Epithelial cell of proximal tubule (primary cell): ENCODE results near the gene CALHM5. TPM values are rescaled to one million over a fixed set of nuclear protein-coding genes. Genes with fewer than 3 reads are reported as not detected.

Source experiments
- DNase-seq: peaks from one replicate; pipeline ENCODE4 v3.0.0-alpha.2; 2011; ENCODE audit warnings: low read depth
- H3K4me3 ChIP-seq: 2 replicates; pipeline ENCODE4 v1.5.1; 2011; ENCODE audit warnings: low read depth, mild to moderate bottlenecking, low read length
- total RNA-seq: library from RNA; depleted of rRNA; stranded (reverse); fragments of >200 nt; gene quantifications from 2 replicates; pipeline ENCODE4 v1.2.3, GENCODE V29; 2015
- TF ChIP-seq, protein P1 (sequence below): conservative IDR thresholded peaks from 2 replicates; pipeline ENCODE4 v1.5.1; 2012; ENCODE audit warnings: low read depth, mild to moderate bottlenecking, low read length

The CALHM5 gene
- total RNA-seq, 1 donor from 2014 or later: 0.12 TPM

DNA sequence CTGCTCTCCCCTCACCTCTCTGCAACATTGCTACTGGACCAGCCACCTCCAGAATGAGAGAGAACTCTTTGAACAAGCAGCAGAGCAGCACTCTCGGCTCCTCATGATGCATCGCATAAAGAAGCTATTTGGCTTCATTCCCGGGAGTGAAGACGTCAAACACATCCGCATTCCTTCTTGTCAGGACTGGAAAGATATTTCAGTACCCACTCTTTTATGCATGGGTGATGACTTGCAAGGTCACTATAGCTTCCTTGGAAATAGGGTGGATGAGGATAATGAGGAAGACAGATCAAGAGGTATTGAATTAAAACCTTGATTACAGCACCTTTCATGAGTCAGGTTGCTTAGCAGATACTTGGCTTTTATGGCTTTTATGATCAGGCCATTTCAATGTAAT lies 46.5 kb downstream of the CALHM5 start:
- TF ChIP-seq, protein P1, sequence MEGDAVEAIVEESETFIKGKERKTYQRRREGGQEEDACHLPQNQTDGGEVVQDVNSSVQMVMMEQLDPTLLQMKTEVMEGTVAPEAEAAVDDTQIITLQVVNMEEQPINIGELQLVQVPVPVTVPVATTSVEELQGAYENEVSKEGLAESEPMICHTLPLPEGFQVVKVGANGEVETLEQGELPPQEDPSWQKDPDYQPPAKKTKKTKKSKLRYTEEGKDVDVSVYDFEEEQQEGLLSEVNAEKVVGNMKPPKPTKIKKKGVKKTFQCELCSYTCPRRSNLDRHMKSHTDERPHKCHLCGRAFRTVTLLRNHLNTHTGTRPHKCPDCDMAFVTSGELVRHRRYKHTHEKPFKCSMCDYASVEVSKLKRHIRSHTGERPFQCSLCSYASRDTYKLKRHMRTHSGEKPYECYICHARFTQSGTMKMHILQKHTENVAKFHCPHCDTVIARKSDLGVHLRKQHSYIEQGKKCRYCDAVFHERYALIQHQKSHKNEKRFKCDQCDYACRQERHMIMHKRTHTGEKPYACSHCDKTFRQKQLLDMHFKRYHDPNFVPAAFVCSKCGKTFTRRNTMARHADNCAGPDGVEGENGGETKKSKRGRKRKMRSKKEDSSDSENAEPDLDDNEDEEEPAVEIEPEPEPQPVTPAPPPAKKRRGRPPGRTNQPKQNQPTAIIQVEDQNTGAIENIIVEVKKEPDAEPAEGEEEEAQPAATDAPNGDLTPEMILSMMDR: no peak
- DNase-seq: peak; percentile 95

DNA sequence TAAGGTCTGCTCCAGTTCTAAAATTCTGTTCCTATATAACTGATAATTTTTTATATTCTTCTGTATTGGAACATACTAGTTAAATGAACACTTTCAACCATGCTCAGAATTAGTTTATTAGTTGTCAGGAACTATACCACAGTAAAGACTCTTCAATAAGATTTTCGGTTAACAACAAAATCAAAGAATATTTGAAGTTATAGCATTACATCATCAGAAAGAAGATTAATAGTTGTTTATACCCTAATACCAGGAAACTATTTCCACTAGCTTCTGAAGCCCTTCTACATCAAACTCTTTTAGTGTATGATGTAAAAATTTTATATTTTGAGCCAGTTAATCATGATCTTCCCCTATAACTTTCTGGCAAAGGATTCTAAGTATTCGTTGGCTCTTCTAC lies 48.7 kb downstream of the CALHM5 start:
- no peak for DNase-seq
- TF ChIP-seq, protein P1: no peak
- no peak overlapping the region for H3K4me3 ChIP-seq

More for the DNA sequence above, 46.5 kb downstream of the CALHM5 start:
- H3K4me3 ChIP-seq: no peak overlapping the region

DNA sequence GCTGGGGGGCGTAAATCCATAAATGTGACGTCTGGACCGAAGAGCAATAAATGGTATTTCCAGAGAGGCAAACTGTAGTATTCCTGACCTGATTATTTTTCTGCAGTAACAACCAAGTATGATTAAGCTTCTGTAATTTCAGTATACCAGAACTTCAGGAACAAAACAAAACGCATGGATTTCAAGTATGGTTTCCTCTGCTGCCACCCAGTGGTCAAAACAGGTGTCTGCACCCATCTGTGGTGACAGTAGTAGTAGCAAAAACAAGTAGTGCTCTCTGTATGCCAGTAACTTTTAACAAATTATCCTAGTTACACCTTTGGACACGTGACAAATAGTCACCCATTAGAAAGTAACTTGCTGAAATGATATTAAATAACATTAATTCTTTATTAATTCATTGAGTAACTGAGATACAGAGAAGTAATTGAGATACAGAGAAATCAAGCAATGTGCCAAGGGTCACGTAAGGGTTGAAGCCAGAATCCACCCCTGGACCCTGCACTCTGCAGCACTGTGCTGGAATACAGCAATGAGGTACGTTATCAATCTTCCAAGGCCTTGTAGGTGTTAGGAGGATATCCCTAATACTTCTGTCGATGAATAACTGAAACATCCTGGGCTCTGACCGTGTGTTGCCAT lies 50.1 kb downstream of the CALHM5 start:
- no peak overlapping the region for H3K4me3 ChIP-seq
- no peak for DNase-seq
- TF ChIP-seq, protein P1: peak; percentile 95

DNA sequence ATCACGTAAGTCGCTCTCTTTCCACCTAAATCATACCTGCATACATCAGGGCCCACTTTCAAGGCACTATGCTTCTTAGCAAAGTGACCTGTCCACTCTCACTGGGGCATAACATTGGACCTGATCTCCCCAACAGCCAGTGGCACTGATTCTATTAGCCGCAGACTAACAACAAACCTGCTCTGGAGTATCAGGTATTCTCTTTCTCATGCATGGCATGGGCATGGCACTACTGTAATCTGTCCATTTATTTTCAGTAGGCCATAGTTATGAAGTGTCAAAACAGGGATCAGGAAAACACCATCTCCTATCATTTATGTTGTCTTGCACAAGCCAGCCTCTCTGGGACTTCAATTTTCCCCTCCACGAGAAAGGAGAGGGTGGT lies 50.6 kb downstream of the CALHM5 start:
- TF ChIP-seq, protein P1: no peak
- DNase-seq: no peak

DNA sequence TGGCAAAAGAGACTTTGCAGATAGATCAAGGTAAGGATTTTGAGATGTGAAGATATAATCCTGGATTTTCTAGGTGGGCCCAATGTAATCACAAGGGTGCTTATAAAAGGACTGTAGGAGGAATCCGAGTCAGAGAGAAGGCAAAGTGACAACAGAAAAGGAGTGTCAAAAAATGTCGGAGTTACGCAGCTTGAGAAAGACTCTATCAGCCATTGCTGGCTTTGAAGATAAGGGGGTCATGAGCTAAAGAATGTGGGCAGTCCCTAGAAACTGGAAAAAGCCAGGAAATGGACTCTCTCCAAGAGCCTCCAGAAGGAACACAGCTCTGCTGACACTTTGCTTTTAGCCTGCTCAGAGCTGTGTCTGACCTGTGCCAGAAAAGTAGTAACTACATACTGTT lies 51.2 kb downstream of the CALHM5 start:
- H3K4me3 ChIP-seq: no peak overlapping the region
- DNase-seq: no peak
- TF ChIP-seq, protein P1: no peak

More for the DNA sequence above, 50.6 kb downstream of the CALHM5 start:
- H3K4me3 ChIP-seq: no peak overlapping the region

DNA sequence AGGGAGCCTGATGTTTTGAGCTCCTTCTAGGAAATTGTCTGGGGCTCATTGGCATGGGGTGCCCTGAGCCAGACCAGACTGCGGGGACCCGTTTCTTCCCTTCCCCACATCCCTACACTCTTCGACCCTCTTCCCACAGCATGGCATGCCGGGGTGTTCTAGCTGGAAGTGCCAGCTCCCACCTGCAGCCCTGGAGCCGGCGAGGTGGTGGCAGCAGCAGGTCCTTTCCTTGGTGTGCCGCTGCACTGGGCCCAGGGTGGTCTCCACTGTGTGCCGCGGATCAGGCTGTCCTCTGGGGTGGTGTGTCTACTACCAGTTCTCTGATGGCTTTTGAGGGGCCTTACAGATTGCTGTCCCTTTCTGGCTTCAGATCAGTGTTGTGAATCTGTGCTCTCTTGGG lies 52.4 kb downstream of the CALHM5 start:
- no peak overlapping the region for H3K4me3 ChIP-seq
- TF ChIP-seq, protein P1: no peak
- DNase-seq: no peak

DNA sequence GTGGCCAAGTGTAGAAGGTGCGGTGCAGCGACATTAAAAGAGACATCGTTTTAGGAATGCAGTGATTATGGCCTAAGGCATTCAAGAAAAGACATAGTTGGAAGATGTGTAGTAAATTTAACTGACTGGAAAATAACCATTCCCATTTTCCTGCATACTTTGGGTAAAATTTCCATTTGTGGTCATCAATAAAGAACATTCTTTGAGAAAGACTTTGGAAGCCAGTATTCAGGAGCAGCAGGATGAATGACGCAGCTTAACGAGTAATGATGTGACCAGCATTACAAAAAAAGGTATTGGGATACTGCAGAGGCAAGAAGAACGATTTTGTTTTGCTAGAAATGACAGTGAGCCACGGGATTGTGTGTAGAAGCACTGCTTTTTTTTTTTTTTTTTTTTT lies 52.9 kb downstream of the CALHM5 start:
- TF ChIP-seq, protein P1: no peak
- no peak for DNase-seq
- no peak overlapping the region for H3K4me3 ChIP-seq
